Measurements from ENCODE around the gene MGP. TPM values are rescaled to one million over a fixed set of nuclear protein-coding genes. Genes with fewer than 3 reads are reported as not detected.

Gene MGP
- total and polyA plus RNA-seq, 12 donors, result 50.6 to 2,003 (median 1,117) TPM

- no peak for DNase-seq
- peak overlapping the region in 1 of 5 donors; percentile 80 for H3K27ac ChIP-seq
- H3K4me1 ChIP-seq (replicated peaks in 1 of 2), result peaks cover 22 to 31% of the 10 kb centered on the region in 2 donors
- intact Hi-C loops (cut with DNase I), result loop anchor here in 1 of 2 donors (10.0 kb wide), 1 partner anchor 154 kb away; no protein-coding TSS in a partner anchor
- no peak overlapping the region for H3K4me3 ChIP-seq
- H3K27me3 ChIP-seq, result no peaks in the 10 kb centered on the region
- H3K36me3 ChIP-seq (replicated peaks in 1 of 2), result no peaks in the 10 kb centered on the region
- 90 to 95% (median 94%) methylated on average over 4 of the region's 4 CpGs for WGBS, 4 donors
- no peaks in the 10 kb centered on the region for H3K9me3 ChIP-seq (replicated peaks in 1 of 3)
- TF ChIP-seq CTCF (IDR thresholded peaks at IDR 0.05), result no peak
- no peak for TF ChIP-seq POLR2A (IDR thresholded peaks at IDR 0.05)
Measured at GRCh38 chr12:14840616-14841015, 45.0 kb downstream of the MGP start.

- TF ChIP-seq POLR2A (IDR thresholded peaks at IDR 0.05) (no peak), CTCF (IDR thresholded peaks at IDR 0.05) (no peak)
- Histone ChIP-seq H3K27ac (no peak overlapping the region), H3K36me3 (replicated peaks in 1 of 2) (no peaks in the 10 kb centered on the region), H3K4me3 (no peak overlapping the region), H3K27me3 (no peaks in the 10 kb centered on the region), H3K9me3 (replicated peaks in 1 of 3) (no peaks in the 10 kb centered on the region), H3K4me1 (replicated peaks in 1 of 2) (peaks cover 21 to 43% of the 10 kb centered on the region in 2 donors)
- 95 to 100% (median 98%) methylated on average over 1 of the region's 1 CpG for WGBS, 4 donors
- intact Hi-C loops (cut with DNase I), result no loop called here
- no peak for DNase-seq
Measured at GRCh38 chr12:14839262-14839661, 46.4 kb downstream of the MGP start.

- Histone ChIP-seq H3K27ac (peak overlapping the region in 4 of 5 donors; percentile 64 to 86 (median 74)), H3K36me3 (replicated peaks in 1 of 2) (no peaks in the 10 kb centered on the region), H3K4me3 (no peak overlapping the region), H3K4me1 (replicated peaks in 1 of 2) (peaks cover 12 to 37% of the 10 kb centered on the region in 2 donors), H3K27me3 (no peaks in the 10 kb centered on the region), H3K9me3 (replicated peaks in 1 of 3) (no peaks in the 10 kb centered on the region)
- TF ChIP-seq POLR2A (IDR thresholded peaks at IDR 0.05) (peak in 1 of 2 donors; percentile 41), CTCF (IDR thresholded peaks at IDR 0.05) (no peak)
- intact Hi-C loops (cut with DNase I), result no loop called here
- DNase-seq, result peak; percentile 37 to 82 (median 68)
- 47 to 55% (median 50%) methylated on average over 7 of the region's 7 CpGs for WGBS, 4 donors
Measured at GRCh38 chr12:14836336-14837210, 49.1 kb downstream of the MGP start.

- peak overlapping the region in 3 of 5 donors; percentile 43 to 77 (median 72) for H3K27ac ChIP-seq
Measured at GRCh38 chr12:14834509-14834908, 51.1 kb downstream of the MGP start.

More at GRCh38 chr12:14834509-14834908, 51.1 kb downstream of the MGP start:
- peaks cover 7 to 28% of the 10 kb centered on the region in 2 donors for H3K4me1 ChIP-seq (replicated peaks in 1 of 2)
- no peaks in the 10 kb centered on the region for H3K9me3 ChIP-seq (replicated peaks in 1 of 3)
- intact Hi-C loops (cut with DNase I), result no loop called here
- TF ChIP-seq CTCF (IDR thresholded peaks at IDR 0.05) (no peak), POLR2A (IDR thresholded peaks at IDR 0.05) (no peak)
- H3K27me3 ChIP-seq, result no peaks in the 10 kb centered on the region
- no peak for DNase-seq
- no peak overlapping the region for H3K4me3 ChIP-seq
- H3K36me3 ChIP-seq (replicated peaks in 1 of 2), result no peaks in the 10 kb centered on the region

All from adrenal gland (tissue), 12 donors.